NCI-H82 (cell line): Measurements from ENCODE around the gene GRIK2.

Source experiments
- DNase-seq: peaks from one replicate; lab custom pipeline; 2025; lab: John Stamatoyannopoulos, UW

GRIK2 gene

DNA sequence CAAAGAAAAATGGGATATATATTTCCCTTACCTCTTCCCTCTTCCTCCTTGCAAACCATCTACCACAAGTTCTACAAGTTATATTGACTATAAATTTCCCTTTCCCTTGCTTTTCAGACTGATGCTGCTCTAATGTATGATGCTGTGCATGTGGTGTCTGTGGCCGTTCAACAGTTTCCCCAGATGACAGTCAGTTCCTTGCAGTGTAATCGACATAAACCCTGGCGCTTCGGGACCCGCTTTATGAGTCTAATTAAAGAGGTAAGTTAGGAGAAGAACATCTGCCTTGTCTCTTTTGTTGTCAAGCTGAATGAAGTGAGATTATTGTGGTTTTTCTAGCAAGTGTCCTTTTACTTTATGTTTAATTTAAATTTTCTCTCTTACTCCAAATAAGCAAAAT lies 406.0 kb downstream of the GRIK2 start:
- DNase-seq: no peak

DNA sequence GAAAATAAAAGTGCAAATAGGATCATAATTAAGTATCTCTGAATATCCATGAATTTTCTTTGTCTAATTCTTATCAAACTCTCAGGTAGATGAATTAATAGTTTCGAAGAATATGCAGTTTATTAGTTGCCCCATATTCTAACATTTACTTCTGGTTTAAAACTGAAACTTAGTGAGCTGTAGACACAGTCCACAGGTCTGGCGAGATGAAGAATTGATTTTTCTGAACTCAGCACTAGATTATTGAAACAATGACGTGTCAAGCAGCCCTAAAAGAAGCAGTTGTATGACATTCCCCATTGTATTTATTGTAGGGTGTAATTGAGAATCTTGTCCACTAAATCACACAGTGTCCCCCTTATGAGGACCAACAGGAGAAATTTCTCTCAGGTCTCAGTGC lies 407.1 kb downstream of the GRIK2 start:
- DNase-seq: no peak

DNA sequence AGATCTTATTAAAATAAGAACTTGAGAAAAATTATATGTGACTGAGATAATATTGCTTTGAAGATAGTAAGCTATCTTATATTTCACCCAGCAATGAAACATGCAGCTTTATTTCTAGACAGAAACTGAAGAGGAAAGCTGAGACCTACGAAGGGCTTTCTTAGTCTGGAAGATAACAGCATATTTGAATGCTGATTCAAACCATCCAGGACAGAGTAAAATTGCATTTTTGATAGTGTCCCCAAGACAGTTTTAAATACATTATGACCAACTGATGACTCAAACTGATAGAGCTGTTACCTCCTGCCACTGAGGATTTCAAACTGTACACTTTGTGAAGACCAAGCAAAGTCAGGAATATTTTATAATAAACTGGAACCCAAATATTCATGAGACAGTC lies 409.6 kb downstream of the GRIK2 start:
- DNase-seq: no peak

DNA sequence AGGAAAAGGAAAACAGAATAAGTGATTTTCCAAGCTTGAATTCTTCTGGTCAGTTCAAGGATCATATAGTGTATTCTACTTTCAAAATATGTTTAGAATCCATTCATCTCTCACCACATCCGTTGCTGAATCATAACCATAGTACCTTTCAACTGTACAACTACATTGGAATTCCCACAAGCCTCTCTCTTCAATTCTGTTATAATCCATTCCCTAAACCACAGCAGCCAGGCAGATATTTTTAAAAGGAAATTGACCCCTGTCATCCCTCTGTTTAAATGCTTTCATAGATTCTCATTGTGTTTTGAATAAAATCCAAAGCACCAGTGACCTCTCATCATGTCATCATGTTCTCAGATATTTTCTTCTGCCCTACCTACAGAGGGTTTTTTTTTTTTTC lies 412.7 kb downstream of the GRIK2 start:
- no peak for DNase-seq

DNA sequence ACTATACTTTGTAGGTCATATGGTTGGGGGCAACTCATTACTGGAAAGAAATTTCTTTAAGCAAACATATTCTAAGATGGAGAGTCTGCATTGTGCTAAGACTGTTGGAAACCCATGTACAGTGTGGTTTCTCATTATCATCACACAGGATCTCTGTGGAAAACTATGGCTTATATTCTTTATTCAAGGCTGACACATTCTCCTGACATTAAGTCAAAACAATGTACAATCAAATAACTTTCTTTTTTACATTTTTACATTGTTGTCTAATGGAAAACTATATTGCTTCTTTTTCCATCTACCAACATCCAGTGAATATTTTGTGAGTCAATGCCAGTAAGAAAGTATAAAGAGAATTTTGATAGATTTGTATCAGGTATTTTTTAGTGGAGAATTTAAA lies 417.6 kb downstream of the GRIK2 start:
- DNase-seq: no peak

DNA sequence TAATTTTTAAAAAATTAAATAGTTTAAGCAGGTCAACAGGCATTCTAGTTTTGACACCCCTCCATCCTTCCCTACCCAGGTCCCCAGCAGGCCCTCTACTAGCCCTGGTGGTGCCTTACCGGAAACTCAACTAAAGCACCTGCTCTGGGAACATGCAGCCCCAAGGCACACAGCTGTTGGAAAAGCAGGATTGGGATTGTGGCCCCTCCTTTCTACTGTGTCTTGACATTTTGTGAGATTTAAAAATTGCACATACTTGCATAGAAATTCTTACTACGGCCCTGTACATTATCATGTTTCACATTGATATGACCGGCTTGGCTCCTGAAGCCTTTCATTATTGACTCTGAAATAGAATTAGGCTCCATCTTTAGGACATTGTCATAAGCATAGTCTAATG lies 423.2 kb downstream of the GRIK2 start:
- no peak for DNase-seq

DNA sequence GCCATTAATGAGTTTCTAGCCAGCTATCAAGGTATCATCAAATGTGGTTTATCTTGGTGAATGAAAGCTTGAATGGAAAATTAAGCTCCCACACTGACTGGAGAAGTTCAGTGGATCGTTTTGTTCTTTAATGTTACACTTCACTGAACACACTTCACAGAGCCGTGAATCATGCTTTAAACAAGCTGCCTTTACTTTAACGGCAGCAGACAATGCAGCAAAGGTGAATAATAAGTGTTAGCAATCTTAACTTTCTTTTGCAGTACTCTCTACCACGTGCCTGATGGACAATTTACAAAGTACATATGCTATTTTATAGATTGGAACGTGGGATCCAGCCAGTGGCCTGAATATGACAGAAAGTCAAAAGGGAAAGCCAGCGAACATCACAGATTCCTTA lies 424.5 kb downstream of the GRIK2 start:
- DNase-seq: no peak

DNA sequence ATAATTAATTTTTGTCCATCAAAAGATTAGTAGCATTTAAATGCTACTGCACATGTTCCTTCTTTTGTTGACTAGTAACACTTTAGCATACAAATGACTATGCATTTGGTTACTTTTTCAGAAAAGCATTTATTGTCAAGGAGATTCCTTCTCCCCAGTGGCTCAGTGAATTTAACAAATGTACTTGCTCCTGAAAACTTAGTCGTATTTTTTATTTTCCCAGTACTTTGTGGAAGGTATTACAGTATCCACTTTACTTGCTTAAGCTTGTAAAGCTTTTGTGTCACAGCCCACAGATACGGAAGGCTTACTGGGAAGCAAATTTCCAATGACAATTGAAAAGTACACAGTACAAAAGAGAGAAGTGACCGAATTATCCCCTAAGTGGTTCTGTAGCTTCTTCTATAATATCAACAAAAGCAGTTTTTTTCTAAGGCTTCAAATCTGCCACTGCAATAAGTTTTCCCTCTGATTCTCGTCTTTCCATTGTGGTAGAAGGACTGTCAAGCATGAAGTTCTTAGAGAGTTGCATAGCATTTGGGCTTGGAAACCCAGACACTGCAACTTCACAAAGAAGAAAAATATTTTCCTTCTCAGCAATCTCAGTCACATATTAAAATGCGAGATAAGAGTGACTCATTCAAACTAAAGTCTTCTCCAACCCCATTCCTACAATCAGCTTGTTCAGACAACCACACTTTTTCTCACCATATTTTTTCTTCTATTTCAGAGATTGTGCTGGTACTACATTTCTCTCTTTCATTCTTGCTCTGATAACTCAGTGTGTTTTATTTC lies 431.2 kb downstream of the GRIK2 start:
- no peak for DNase-seq

DNA sequence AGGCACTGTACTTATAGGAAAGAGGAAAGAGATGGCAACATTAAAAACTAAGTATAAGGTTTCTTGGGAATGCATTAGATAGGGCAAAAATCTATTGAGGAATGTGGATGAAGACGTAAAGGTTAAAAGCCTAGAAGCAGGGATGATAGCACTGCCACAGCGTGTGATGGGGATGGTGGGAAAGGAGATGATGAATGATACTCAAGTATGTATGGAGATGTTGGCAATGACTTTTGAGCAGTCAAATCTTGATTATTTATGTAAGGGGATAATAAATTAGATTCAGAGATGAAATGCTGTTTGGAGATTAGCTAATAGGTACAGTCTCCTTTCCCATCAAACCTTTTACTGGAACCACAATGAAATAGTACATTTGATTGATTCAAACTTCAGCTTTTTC lies 432.8 kb downstream of the GRIK2 start:
- DNase-seq: no peak

DNA sequence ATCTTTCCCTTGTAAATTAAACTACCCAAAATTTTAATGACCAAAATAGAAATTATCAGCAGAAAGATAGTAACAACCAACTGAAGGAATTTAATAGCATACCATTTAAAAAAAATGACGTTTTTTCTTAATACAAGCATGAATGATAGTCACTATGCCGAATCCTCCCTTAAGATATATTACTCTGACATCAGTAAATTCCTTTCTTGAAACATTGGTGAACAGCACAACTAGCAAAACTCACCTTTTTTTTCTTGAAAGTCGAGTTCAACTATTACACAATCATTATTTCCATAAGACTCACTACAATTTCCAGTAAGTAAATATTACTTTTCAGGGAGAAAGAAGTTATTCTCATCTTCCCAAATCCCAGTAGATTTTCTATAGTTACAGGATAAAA lies 433.2 kb downstream of the GRIK2 start:
- no peak for DNase-seq

DNA sequence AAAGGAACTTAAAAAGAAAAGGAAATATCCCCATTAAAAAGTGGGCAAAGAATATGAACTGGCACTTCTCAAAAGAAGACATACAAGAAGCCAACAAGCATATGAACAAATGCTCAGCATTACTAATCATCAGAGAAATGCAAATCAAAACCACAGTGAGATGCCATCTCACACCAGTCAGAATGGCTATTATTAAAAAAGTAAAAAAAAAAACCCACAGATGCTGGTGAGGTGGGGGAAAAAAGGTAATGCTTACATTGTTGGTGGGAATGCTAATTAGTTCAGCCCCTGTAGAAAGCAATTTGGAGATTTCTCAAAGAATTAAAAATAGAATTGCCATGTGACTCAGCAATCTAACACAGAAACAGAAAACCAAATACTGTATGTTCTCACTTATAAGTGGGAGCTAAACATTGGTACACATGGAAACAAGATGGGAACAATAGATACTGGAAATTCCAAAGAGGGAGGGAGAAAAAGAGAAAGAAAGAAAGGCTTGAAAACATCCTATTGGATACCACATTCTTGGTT lies 437.1 kb downstream of the GRIK2 start:
- DNase-seq: no peak

DNA sequence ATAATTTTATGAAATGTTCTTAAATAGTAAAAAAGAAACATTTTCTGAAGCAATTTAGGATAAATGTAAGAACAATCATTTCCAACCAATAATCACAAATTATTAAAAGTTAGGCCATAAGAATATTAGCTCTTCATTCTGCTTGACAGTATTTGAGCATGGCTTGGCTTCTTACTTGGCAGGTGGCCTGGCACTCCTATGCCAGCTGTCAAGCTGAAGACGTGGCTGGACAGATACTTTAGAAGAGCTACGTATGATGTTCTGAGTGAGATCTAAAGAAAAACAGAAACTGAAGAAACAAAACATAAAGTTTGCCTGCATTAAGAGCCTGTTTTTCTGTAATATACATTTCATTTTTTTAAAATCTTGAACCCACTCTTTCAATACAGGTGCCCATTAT lies 438.9 kb downstream of the GRIK2 start:
- no peak for DNase-seq

DNA sequence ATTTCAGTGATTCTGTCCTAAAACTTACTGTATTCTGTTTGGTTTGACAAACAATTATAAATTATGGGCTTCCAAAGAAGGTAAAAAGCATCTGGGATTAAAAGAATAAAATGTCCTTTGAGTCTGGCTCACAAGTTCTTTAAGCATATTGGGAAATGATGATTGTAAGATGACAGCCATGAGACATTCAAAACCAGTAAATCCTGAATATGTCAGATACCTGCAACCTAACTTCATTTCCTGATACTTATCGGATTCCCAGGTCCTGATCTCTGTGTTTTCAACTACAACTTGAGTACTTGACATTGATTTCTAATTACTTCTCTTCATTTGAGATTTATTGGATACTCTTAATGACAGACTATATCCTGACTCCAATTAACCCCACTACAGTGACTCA lies 446.6 kb downstream of the GRIK2 start:
- no peak for DNase-seq

DNA sequence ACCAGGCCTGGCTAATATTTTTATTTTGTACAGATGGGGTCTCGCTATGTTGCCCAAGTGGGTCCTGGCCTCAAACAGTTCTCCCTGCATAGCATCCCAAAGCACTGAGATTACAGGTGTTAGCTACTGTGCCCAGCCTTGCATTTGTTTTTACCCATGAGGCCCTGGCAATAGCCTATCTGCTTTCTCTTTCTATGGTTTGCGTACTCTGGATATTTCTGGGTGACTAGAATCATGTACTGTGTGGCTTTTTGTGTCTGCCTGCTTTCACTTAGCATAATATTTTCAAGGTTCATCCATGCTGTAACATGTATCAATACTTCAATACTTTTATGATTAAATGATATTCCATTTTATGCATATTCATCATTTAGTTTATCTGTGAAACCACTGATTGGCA lies 451.7 kb downstream of the GRIK2 start:
- DNase-seq: no peak

DNA sequence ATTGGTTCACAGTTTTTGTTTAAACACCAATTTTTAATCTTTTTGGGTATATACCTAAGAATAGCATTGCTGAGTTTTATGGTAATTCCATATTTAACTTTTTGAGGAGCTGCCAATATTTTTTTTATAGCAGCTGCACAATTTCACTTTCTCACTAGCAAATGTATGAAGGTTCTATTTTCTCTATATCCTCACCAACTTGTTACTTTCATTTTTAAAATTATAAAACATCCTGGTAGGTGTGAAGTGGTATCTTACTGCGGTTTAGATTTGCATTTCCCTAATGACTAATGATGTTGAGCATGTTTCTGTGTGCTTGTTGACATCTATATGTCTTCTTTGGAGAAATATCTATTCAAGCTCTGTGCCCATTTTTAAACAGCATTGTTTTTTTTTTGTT lies 452.1 kb downstream of the GRIK2 start:
- no peak for DNase-seq

DNA sequence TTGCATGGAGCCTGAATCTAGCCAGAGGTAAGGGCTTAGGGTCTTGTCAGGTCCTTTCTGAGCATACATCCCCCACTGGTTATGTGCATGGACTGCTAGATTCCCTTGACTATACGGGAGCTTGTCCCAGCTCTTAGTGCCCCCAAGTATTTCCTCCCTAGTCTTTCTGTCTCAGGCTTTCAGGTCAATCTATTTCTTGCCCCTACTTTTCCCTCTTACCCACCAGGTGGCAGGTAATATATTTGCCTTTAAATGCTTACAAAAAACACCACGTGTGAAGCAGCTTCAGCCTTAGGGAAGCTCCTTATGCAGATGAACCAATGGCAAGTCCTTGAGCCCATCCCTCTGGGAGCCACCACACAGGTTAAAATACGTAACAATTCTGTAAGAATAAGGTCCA lies 454.2 kb downstream of the GRIK2 start:
- no peak for DNase-seq

DNA sequence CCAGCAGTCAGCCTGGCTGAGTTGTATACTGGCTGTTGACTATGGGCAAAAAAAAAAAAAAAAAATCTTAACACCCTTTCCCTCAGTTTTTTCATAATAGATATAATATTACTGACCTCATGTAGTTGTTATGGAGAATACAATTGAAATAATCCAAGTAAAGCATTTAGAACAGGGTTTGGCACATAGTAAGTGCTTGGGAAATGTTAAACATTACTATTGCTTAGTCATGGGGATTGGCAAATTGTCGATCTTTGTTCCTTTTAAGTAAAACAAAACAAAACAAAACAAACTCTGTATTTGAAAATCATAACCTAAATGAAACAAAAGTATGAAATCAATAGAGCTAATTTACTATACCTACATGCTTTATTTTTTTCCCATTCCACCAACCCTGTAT lies 458.4 kb downstream of the GRIK2 start:
- DNase-seq: no peak

DNA sequence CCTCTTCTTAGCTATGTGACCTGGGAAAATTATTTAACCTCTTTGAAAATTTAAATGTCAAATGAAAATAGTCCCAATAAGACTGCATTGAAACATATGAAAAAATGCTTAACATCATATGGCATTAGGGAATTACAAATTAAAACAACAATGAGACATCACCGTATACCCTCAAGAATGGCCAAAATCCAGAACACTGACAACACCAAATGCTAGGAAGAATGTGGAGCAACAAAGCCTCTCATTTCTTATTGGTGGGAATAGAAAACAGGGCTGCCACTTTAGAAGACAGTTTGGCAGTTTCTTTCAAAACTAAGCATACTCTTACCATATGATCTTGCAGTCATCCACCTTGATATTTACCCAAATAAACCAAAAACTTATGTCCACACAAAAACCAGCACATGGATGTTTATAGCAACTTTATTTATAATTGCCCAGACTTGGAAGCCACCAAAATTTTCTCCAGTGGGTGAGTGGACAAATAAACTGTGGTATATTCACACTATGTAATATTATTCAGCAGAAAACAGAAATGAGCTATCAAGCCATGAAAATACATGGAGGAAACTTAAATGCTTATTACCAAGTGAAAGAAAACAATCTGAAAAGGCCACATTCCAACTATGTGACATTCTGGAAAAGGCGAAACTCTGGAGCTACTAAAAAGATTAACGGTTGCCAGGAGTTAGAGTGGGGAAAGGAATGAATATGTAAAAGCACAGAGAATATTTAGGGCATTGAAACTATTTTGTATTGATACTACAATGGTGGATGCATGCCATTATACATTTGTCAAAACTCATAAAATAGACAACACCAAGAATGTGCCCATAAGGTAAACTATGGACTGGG lies 459.9 kb downstream of the GRIK2 start:
- no peak for DNase-seq

DNA sequence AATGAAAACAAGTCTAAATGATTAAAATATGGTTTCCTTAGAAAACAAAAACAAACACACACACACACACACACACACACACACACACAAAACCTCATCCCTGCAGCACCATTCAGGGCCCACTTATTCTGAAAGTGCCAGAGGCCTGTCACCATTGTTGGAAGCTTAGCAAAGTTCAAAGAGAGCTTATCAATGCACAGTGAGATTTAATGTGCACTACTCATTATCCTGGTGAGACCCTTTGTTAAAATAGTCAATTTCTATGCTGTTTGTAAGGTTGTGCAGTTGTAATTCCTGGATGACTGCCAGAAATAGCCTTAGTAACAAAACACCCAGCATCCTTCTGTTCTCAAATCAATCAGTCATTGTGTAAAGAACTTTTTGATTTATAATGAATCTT lies 482.9 kb downstream of the GRIK2 start:
- peak; percentile 3 for DNase-seq

DNA sequence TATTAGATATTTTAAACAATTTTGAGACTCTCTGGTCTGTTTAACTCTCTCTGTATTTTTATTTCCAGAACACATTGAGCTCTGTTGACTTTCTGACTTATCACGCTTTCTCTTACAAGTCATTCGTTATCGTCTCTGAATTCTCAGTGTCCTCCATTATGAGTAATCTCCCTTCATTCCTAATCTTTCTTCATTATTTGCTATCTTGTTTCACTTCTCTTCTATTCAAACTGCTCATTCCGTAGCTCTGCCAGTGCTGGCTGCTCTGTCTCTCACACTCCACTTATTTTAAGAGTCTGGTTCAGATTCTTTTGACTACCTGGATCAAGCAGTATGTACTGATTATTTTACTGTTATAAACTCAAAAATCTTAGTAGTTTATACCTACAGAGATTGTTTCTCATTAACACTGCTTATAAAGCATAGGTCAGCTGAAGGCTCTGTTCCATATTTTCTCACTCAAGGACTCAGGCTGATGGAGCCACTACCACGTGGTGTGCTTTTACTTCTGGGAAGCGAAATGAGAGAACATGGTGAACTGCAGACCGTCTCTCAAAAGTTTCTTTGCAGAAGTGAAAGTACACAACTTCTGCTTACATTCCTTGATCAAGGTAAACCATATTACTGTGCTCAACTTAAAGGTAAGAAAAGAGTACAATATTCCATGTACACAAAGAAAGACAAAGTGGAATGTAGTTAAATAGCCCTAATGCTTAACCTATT lies 485.2 kb downstream of the GRIK2 start:
- no peak for DNase-seq

DNA sequence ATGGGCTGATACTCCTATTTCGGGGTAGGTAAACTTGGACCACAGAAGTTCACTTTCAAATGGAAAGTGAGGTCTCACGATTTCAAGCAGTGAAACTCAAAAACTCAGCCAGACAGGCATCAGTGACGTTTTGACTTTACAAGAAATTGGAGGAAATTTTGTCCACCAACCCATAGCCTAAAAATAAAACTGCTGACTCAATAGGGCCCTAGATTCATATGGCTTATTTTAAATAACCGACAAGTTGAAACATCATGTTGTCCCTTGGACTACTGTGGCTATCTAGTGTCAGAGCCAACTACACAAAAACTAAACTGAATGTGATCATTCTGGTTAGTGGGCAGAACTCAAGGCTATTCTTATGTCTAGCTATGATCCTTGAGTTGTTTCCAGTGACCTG lies 486.3 kb downstream of the GRIK2 start:
- DNase-seq: no peak

DNA sequence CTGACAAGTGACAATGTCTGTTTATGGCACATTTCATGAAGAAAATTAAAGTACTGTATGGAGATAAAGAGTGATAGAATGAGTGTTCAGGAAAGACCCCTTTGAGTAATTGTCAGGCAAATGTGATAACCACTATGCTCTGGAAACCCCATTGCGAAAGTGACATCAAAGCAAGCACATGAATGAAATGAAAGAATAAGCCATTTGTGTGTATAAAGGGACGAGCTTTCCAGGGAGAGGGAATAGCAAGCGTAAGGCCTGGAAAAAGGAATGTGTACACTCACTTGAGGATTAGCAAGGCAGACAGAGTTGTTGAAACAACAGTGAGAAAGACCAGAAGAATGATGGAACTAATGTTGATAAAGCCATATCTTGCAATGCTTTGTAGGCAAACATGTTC lies 490.0 kb downstream of the GRIK2 start:
- no peak for DNase-seq

DNA sequence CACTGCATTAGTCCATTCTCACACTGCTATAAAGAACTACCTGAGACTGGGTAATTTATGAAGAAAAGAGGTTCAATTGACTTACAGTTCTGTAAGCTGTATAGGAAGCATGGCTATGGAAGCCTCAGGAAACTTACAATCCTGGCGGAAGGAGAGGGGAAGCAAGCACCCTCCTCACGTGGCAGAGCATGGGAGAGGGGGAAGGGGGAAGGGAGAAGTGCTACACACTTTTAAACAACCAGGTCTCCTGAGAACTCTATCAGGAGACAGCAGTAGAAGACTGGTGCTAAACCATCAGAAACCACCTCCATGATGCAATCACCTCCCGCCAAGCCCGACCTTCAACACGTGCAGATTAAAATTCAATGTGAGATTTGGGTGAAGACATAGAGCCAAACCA lies 494.0 kb downstream of the GRIK2 start:
- no peak for DNase-seq
